ENCODE measurements around the gene SYNJ1. TPM values are rescaled to one million over a fixed set of nuclear protein-coding genes. Genes with fewer than 3 reads are reported as not detected.

The SYNJ1 gene
- total and polyA plus RNA-seq, 2 of the 4 experiments (the other 2 are of a cell fraction), result 3.6 to 4.6 TPM

DNA sequence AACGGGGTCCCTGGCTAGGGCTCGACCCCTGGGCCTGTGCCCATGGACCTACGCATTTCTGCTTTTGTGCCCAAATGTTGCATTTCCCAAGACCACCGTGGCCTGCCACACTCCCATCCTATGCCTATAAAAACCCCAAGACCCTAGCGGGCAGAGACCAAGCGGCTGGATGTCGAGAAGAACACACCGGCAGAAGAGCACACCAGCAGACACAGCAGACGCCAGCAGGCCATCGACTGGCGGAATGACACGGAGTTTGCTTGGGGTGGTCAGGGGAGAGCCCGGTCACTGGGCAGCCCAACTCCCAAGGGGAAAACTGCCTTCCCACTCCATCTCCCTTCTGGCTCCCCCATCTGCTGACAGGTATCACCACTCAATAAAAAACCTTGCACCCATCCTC is 146.9 kb downstream of the SYNJ1 start:
- Histone ChIP-seq H3K23ac (ENCODE audit: low read depth, low read length) (no peak overlapping the region), H4K20me1 (ENCODE audit: insufficient read depth, low read length) (no peaks in the 10 kb centered on the region), H4K8ac (ENCODE audit: low read depth in 2 of 2, low read length in 2 of 2) (no peak overlapping the region), H2AFZ (replicated peaks; ENCODE audit: low read length, poor library complexity) (peak overlapping the region; percentile 21), H3K27ac (ENCODE audit: insufficient read depth, low read length) (no peak overlapping the region), H3K9ac (ENCODE audit: low read depth, low read length) (no peak overlapping the region), H4K91ac (ENCODE audit: insufficient read depth, low read depth, low read length) (no peak overlapping the region), H2AK5ac (ENCODE audit: low read depth, low read length) (no peak overlapping the region), H3K4me1 (ENCODE audit: control insufficient read depth, insufficient read depth, low read length) (no peaks in the 10 kb centered on the region), H3K4ac (ENCODE audit: low read depth, low read length) (no peak overlapping the region), H2BK15ac (ENCODE audit: low read depth, low read length) (no peak overlapping the region), H2BK20ac (ENCODE audit: low read depth, low read length) (no peak overlapping the region), H2AK9ac (replicated peaks; ENCODE audit: low read depth, low read length, poor library complexity) (no peak overlapping the region), H3K14ac (replicated peaks; ENCODE audit: low read depth, low read length) (no peak overlapping the region), H2BK5ac (ENCODE audit: low read depth, low read length, poor library complexity, severe bottlenecking) (no peak overlapping the region), H3K4me2 (ENCODE audit: low read depth, low read length) (no peak overlapping the region), H2BK120ac (ENCODE audit: low read depth, low read length) (no peak overlapping the region), H3K79me1 (ENCODE audit: low read depth in 1 of 2, low read length in 2 of 2) (no peaks in the 10 kb centered on the region), H3K27me3 (ENCODE audit: control insufficient read depth, insufficient read depth, low read length) (peaks cover 37% of the 10 kb centered on the region), H3K36me3 (ENCODE audit: control insufficient read depth, insufficient read depth, low read length) (no peaks in the 10 kb centered on the region), H3K18ac (ENCODE audit: low read depth, low read length) (no peak overlapping the region), H4K5ac (ENCODE audit: low read depth, low read length) (no peak overlapping the region), H3K56ac (ENCODE audit: extremely low read depth, insufficient read depth, low read length) (no peak overlapping the region), H3K9me3 (ENCODE audit: control insufficient read depth, insufficient read depth, low read length) (no peaks in the 10 kb centered on the region), H3K4me3 (ENCODE audit: insufficient read depth, low read depth, low read length) (no peak overlapping the region), H3K9me1 (ENCODE audit: insufficient read depth, low read length) (no peaks in the 10 kb centered on the region)
- CTCF ChIA-PET, result interaction anchor here (0.5 kb wide), 1 partner anchor 65 kb away, joined by 3 read pairs; no protein-coding TSS in a partner anchor
- no CpG with 5 or more reads among the region's 13 CpGs for WGBS, 2 experiments (ENCODE audit: extremely low coverage in 2 of 2, insufficient read length in 1 of 2)
- no TSS peak for BruUV-seq (replicated peaks)
- in situ Hi-C loops (cut with MboI; ENCODE audit: low sequenced_read_pairs) (no loop called here), intact Hi-C loops (cut with micrococcal nuclease) (no loop called here), dilution Hi-C loops (cut with HindIII; ENCODE audit: low sequenced_read_pairs, unreplicated experiment) (no loop called here)
- TF ChIP-seq, protein P1, sequence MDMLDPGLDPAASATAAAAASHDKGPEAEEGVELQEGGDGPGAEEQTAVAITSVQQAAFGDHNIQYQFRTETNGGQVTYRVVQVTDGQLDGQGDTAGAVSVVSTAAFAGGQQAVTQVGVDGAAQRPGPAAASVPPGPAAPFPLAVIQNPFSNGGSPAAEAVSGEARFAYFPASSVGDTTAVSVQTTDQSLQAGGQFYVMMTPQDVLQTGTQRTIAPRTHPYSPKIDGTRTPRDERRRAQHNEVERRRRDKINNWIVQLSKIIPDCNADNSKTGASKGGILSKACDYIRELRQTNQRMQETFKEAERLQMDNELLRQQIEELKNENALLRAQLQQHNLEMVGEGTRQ (IDR thresholded peaks at IDR 0.05; ENCODE audit: low read depth, low read length), result no peak
- TF ChIP-seq, protein P2, sequence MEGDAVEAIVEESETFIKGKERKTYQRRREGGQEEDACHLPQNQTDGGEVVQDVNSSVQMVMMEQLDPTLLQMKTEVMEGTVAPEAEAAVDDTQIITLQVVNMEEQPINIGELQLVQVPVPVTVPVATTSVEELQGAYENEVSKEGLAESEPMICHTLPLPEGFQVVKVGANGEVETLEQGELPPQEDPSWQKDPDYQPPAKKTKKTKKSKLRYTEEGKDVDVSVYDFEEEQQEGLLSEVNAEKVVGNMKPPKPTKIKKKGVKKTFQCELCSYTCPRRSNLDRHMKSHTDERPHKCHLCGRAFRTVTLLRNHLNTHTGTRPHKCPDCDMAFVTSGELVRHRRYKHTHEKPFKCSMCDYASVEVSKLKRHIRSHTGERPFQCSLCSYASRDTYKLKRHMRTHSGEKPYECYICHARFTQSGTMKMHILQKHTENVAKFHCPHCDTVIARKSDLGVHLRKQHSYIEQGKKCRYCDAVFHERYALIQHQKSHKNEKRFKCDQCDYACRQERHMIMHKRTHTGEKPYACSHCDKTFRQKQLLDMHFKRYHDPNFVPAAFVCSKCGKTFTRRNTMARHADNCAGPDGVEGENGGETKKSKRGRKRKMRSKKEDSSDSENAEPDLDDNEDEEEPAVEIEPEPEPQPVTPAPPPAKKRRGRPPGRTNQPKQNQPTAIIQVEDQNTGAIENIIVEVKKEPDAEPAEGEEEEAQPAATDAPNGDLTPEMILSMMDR (conservative IDR thresholded peaks at IDR 0.05; ENCODE audit: low read depth, low read length), result no peak
- TF ChIP-seq RCOR1 (IDR thresholded peaks at IDR 0.05; ENCODE audit: insufficient replicate concordance, low read length), result no peak
- no peak for TF ChIP-seq MAZ (IDR thresholded peaks at IDR 0.05; ENCODE audit: borderline replicate concordance, low read depth, low read length)
- no peak for TF ChIP-seq SMC3 (IDR thresholded peaks at IDR 0.05; ENCODE audit: low read depth, low read length)
- TF ChIP-seq RAD21 (IDR thresholded peaks at IDR 0.05; ENCODE audit: low read length), result no peak
- TF ChIP-seq POLR2A (IDR thresholded peaks at IDR 0.05; ENCODE audit: low read depth, low read length), result no peak
- no peak for TF ChIP-seq NFE2L2 (IDR thresholded peaks at IDR 0.05; ENCODE audit: low read depth, low read length)
- DNase-seq, result no peak
- no peak for ATAC-seq (ENCODE audit: low read depth)
- POLR2A ChIA-PET (ENCODE audit: unreplicated experiment), result no interaction called here

Other genes with a start within 250 kb of the SYNJ1 start
- not detected in 2 replicates for gene TCP10L, start 142.5 kb downstream of the SYNJ1 start, total RNA-seq (2012; rRNA removed)
- 0.09 TPM in 1 of 2 replicates, not detected in the other for gene TCP10L, start 142.5 kb downstream of the SYNJ1 start, polyA plus RNA-seq (2012; rRNA removed)
- gene CFAP298, start 115.6 kb downstream of the SYNJ1 start, total RNA-seq (2012; rRNA removed), result 8.1 and 16.1 TPM in 2 replicates
- 25.7 and 28.1 TPM in 2 replicates for gene CFAP298, start 115.6 kb downstream of the SYNJ1 start, polyA plus RNA-seq (2012; rRNA removed)
- 14.2 and 24.7 TPM in 2 replicates for gene PAXBP1, start 43.7 kb upstream of the SYNJ1 start, total RNA-seq (2012; rRNA removed)
- gene PAXBP1, start 43.7 kb upstream of the SYNJ1 start, polyA plus RNA-seq (2012; rRNA removed), result 10.5 and 13.5 TPM in 2 replicates